Body of pancreas (tissue), 4 donors: Measurements from ENCODE around the gene PDZD8.
A peak's percentile ranks its signal among the peaks of the same experiment; 100 is the strongest.

ENCODE experiments used
- POLR2A ChIP-seq, 3 donors: fragments of 450-650 bp; IDR thresholded peaks; one replicate each; pipeline ENCODE4 v1.6.1; 2016; ENCODE audit warnings: antibody characterized with exemption in 3 of 3, mild to moderate bottlenecking in 2 of 3
- TF ChIP-seq, protein P1 (sequence below), 7 experiments: fragments of 450-650 bp in 4 of 7; fragments of 200-600 bp in 3 of 7; sonication (generic) in 3 of 7; IDR thresholded peaks; one replicate each; pipeline ENCODE4 v1.5.1; 2016 to 2019; ENCODE audit warnings: antibody characterized with exemption in 7 of 7

DNA sequence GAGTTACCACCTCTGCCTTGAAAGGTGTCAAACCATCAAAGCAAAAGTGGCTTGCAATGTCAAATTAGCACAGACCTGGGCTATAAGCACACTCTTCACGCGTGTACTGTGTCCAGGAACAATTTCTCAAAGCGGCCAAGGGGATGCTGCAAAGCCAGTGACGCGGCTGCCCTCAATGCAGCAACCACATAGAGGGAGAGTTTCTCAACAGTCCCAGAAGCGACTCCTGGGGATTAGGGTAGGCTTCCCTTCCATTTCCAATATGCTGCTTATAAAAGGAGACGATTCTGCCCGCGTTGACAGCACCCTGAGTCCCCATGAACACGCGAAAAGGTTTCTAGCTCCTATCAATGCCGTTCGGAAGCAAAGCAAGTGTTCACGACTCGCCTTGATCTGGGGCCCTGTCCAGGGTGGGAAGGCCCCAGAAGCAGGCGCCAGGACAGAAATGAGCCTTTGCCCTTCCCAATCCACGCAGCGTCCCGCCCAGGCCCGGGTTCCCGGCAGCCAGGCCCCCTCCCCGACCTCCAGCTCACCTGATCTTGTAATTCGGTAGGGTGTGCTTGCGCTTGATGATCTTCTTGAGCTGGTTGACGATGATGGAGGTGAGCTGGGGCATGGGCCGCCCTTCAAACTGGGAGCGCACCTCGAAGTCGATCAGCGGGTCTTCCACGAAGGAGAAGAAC is 1.3 kb downstream of the PDZD8 start:
- TF ChIP-seq, protein P1, sequence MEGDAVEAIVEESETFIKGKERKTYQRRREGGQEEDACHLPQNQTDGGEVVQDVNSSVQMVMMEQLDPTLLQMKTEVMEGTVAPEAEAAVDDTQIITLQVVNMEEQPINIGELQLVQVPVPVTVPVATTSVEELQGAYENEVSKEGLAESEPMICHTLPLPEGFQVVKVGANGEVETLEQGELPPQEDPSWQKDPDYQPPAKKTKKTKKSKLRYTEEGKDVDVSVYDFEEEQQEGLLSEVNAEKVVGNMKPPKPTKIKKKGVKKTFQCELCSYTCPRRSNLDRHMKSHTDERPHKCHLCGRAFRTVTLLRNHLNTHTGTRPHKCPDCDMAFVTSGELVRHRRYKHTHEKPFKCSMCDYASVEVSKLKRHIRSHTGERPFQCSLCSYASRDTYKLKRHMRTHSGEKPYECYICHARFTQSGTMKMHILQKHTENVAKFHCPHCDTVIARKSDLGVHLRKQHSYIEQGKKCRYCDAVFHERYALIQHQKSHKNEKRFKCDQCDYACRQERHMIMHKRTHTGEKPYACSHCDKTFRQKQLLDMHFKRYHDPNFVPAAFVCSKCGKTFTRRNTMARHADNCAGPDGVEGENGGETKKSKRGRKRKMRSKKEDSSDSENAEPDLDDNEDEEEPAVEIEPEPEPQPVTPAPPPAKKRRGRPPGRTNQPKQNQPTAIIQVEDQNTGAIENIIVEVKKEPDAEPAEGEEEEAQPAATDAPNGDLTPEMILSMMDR (IDR thresholded peaks at IDR 0.05) = no peak
- peak; percentile 19 to 64 (median 58) for TF ChIP-seq POLR2A (IDR thresholded peaks at IDR 0.05)
